Neural cell (in vitro differentiated cells): ENCODE measurements around the gene MND1. TPM values are rescaled to one million over a fixed set of nuclear protein-coding genes. Genes with fewer than 3 reads are reported as not detected.

Experiments used
- H2AFZ ChIP-seq: fragments of 200-600, 300-800 bp; sonication (generic), shearing (Covaris generic); 2 replicates; pipeline ENCODE4 v1.6.0; 2014; ENCODE audit warnings: low read depth, mild to moderate bottlenecking, antibody characterized with exemption, low read length, moderate library complexity
- H3F3A ChIP-seq: fragments of 200-600 bp; shearing (Covaris generic); 2 replicates; pipeline ENCODE4 v1.6.1; 2016; ENCODE audit warnings: mild to moderate bottlenecking, moderate library complexity, mixed read lengths, antibody characterized with exemption, low read length; ENCODE audit not compliant: insufficient read depth, poor library complexity, severe bottlenecking
- H3K27ac ChIP-seq: fragments of 200-600, 300-800 bp; sonication (generic), shearing (Covaris generic); 2 replicates; pipeline ENCODE4 v1.5.1; 2014; ENCODE audit warnings: mild to moderate bottlenecking, low read length, moderate library complexity
- H3K27me3 ChIP-seq: fragments of 300-800, 200-600 bp; sonication (generic), shearing (Covaris generic); 2 replicates; pipeline ENCODE4 v1.6.0; 2014; ENCODE audit warnings: mild to moderate bottlenecking, low read depth, low read length, moderate library complexity; ENCODE audit not compliant: insufficient read depth
- H3K36me3 ChIP-seq: fragments of 300-800, 200-600 bp; sonication (generic), shearing (Covaris generic); 2 replicates; pipeline ENCODE4 v1.5.1; 2014; ENCODE audit warnings: mild to moderate bottlenecking, antibody characterized with exemption, low read length, moderate library complexity; ENCODE audit not compliant: insufficient read depth
- H3K4me2 ChIP-seq: fragments of 300-800, 200-600 bp; sonication (generic), shearing (Covaris generic); 2 replicates; pipeline ENCODE4 v1.6.0; 2014; ENCODE audit warnings: mild to moderate bottlenecking, low read length
- H3K4me3 ChIP-seq: fragments of 300-800, 200-600 bp; sonication (generic), shearing (Covaris generic); 2 replicates; pipeline ENCODE4 v1.5.1; 2014; ENCODE audit warnings: mild to moderate bottlenecking, low read length, moderate library complexity
- H3K79me2 ChIP-seq: fragments of 200-600 bp; shearing (Covaris generic); replicated peaks from 2 replicates; pipeline ENCODE4 v1.6.0; 2014; ENCODE audit warnings: mild to moderate bottlenecking, low read length, moderate library complexity; ENCODE audit not compliant: insufficient read depth
- H3K9ac ChIP-seq: fragments of 300-800, 200-600 bp; sonication (generic), shearing (Covaris generic); 2 replicates; pipeline ENCODE4 v1.6.1; 2016; ENCODE audit warnings: mild to moderate bottlenecking, low read length, mixed read lengths
- H3K9me2 ChIP-seq: fragments of 200-600 bp; shearing (Covaris generic); 2 replicates; pipeline ENCODE4 v1.6.1; 2016; ENCODE audit warnings: mild to moderate bottlenecking, low read length, mixed read lengths; ENCODE audit not compliant: insufficient read depth
- H3K9me3 ChIP-seq: fragments of 200-600, 300-800 bp; sonication (generic), shearing (Covaris generic); 2 replicates; pipeline ENCODE4 v1.6.1; 2016; ENCODE audit warnings: mild to moderate bottlenecking, mixed run types, low read length, moderate library complexity, mixed read lengths
- H4K20me1 ChIP-seq: fragments of 200-600 bp; shearing (Covaris generic); 2 replicates; pipeline ENCODE4 v1.6.1; 2016; ENCODE audit warnings: mild to moderate bottlenecking, mixed run types; ENCODE audit not compliant: insufficient read depth
- CTCF ChIP-seq: fragments of 450-650 bp; IDR thresholded peaks from 2 replicates; pipeline ENCODE4 v1.5.1; 2014; ENCODE audit warnings: antibody characterized with exemption, mild to moderate bottlenecking, moderate library complexity; ENCODE audit not compliant: poor library complexity, severe bottlenecking
- EP300 ChIP-seq: fragments of 450-650 bp; conservative IDR thresholded peaks from 2 replicates; pipeline ENCODE4 v1.6.1; 2014; ENCODE audit warnings: antibody characterized with exemption, mild to moderate bottlenecking, moderate library complexity; ENCODE audit not compliant: poor library complexity, severe bottlenecking
- EZH2 ChIP-seq: fragments of 200-600, 300-800 bp; shearing (Covaris generic), sonication (generic); IDR thresholded peaks from 2 replicates; pipeline ENCODE4 v1.6.1; 2014; ENCODE audit warnings: antibody characterized with exemption, low read length, borderline replicate concordance, mild to moderate bottlenecking; ENCODE audit not compliant: insufficient read depth, poor library complexity, severe bottlenecking
- MXI1 ChIP-seq: fragments of 450-650 bp; conservative IDR thresholded peaks from 2 replicates; pipeline ENCODE4 v1.6.1; 2014; ENCODE audit warnings: antibody characterized with exemption, mild to moderate bottlenecking; ENCODE audit not compliant: poor library complexity, severe bottlenecking
- POLR2AphosphoS5 ChIP-seq: IDR thresholded peaks from 2 replicates; pipeline ENCODE4 v1.6.1; 2012
- RAD21 ChIP-seq: fragments of 450-650 bp; conservative IDR thresholded peaks from 2 replicates; pipeline ENCODE4 v1.6.1; 2014; ENCODE audit warnings: antibody characterized with exemption, mild to moderate bottlenecking, moderate library complexity
- REST ChIP-seq: IDR thresholded peaks from 2 replicates; pipeline ENCODE4 v1.6.1; 2012; ENCODE audit warnings: borderline replicate concordance
- SMC3 ChIP-seq: fragments of 450-650 bp; conservative IDR thresholded peaks from 2 replicates; pipeline ENCODE4 v1.6.1; 2014; ENCODE audit warnings: antibody characterized with exemption, mild to moderate bottlenecking, moderate library complexity; ENCODE audit not compliant: poor library complexity
- TAF1 ChIP-seq: IDR thresholded peaks from 2 replicates; pipeline ENCODE4 v1.6.1; 2012; ENCODE audit warnings: low read depth
- polyA plus RNA-seq: library from polyadenylated mRNA; depleted of rRNA; stranded (reverse); fragments of >200 nt; gene quantifications from 2 replicates; pipeline ENCODE4 v1.2.3, GENCODE V29; 2014

Gene MND1
- polyA plus RNA-seq, 1 donor from 2014 or later = 5.6 TPM

- no peak overlapping the region for H2AFZ ChIP-seq
Observed at GRCh38 chr4:153362184-153362583, 17.7 kb downstream of the MND1 start.

GRCh38 chr4:153364061-153364460, 19.6 kb downstream of the MND1 start:
- H3K27me3 ChIP-seq = no peaks in the 10 kb centered on the region
- H3K79me2 ChIP-seq = no peaks in the 10 kb centered on the region
- H3K36me3 ChIP-seq = no peaks in the 10 kb centered on the region
- H2AFZ ChIP-seq = no peak overlapping the region
- H3K27ac ChIP-seq = no peak overlapping the region
- H3K9ac ChIP-seq = no peak overlapping the region
- H3K9me2 ChIP-seq = no peaks in the 10 kb centered on the region
- no peaks in the 10 kb centered on the region for H4K20me1 ChIP-seq
- H3F3A ChIP-seq = no peaks in the 10 kb centered on the region
- H3K4me3 ChIP-seq = no peak overlapping the region
- no peak overlapping the region for H3K4me2 ChIP-seq
- no peaks in the 10 kb centered on the region for H3K9me3 ChIP-seq
- TF ChIP-seq REST = no peak
- no peak for TF ChIP-seq EP300
- TF ChIP-seq SMC3 = no peak
- TF ChIP-seq EZH2 = no peak
- no peak for TF ChIP-seq RAD21
- no peak for TF ChIP-seq MXI1
- no peak for TF ChIP-seq TAF1

More at GRCh38 chr4:153362184-153362583, 17.7 kb downstream of the MND1 start:
- no peak for TF ChIP-seq TAF1
- TF ChIP-seq REST = no peak
- TF ChIP-seq RAD21 = no peak
- TF ChIP-seq MXI1 = no peak
- no peak for TF ChIP-seq CTCF
- TF ChIP-seq EP300 = no peak
- no peak for TF ChIP-seq POLR2AphosphoS5
- Histone ChIP-seq H3K9ac (no peak overlapping the region), H3K4me2 (no peak overlapping the region), H3K79me2 (no peaks in the 10 kb centered on the region), H3K27me3 (no peaks in the 10 kb centered on the region), H4K20me1 (no peaks in the 10 kb centered on the region), H3K9me2 (no peaks in the 10 kb centered on the region), H3K36me3 (no peaks in the 10 kb centered on the region), H3K9me3 (no peaks in the 10 kb centered on the region), H3K4me3 (no peak overlapping the region), H3F3A (no peaks in the 10 kb centered on the region), H3K27ac (no peak overlapping the region)
